Hepatocyte (in vitro differentiated cells): ENCODE results near the gene LRRC8D. TPM values are rescaled to one million over a fixed set of nuclear protein-coding genes. Genes with fewer than 3 reads are reported as not detected.
A peak's percentile ranks its signal among the peaks of the same experiment; 100 is the strongest.

Experiments
- DNase-seq: peaks from one replicate; pipeline ENCODE4 v3.0.0-alpha.2; 2016; ENCODE audit warnings: low spot score
- H2AFZ ChIP-seq: fragments of 200-600 bp; sonication (generic); 2 replicates; pipeline ENCODE4 v1.6.0; 2016; ENCODE audit warnings: antibody characterized with exemption, mild to moderate bottlenecking
- H3K27ac ChIP-seq: fragments of 200-600 bp; sonication (generic); 2 replicates; pipeline ENCODE4 v1.5.1; 2016; ENCODE audit warnings: mild to moderate bottlenecking
- H3K27me3 ChIP-seq: fragments of 200-600 bp; sonication (generic); 2 replicates; pipeline ENCODE4 v1.6.1; 2016
- H3K36me3 ChIP-seq: fragments of 200-600 bp; sonication (generic); replicated peaks from 2 replicates; pipeline ENCODE4 v1.5.1; 2016; ENCODE audit warnings: low read depth; ENCODE audit not compliant: insufficient read depth
- H3K4me1 ChIP-seq: fragments of 200-600 bp; sonication (generic); 2 replicates; pipeline ENCODE4 v1.5.1; 2016; ENCODE audit warnings: mild to moderate bottlenecking, moderate library complexity; ENCODE audit not compliant: insufficient read depth
- H3K4me2 ChIP-seq: fragments of 200-600 bp; sonication (generic); 2 replicates; pipeline ENCODE4 v1.6.0; 2016
- H3K4me3 ChIP-seq: fragments of 200-600 bp; sonication (generic); 2 replicates; pipeline ENCODE4 v1.5.1; 2016; ENCODE audit warnings: mild to moderate bottlenecking
- H3K79me2 ChIP-seq: fragments of 200-600 bp; sonication (generic); 2 replicates; pipeline ENCODE4 v1.6.0; 2017; ENCODE audit warnings: mild to moderate bottlenecking
- H3K9me2 ChIP-seq: fragments of 200-600 bp; sonication (generic); replicated peaks from 2 replicates; pipeline ENCODE4 v1.6.0; 2017; ENCODE audit warnings: mild to moderate bottlenecking; ENCODE audit not compliant: insufficient read depth
- H3K9me3 ChIP-seq: fragments of 200-600 bp; sonication (generic); 2 replicates; pipeline ENCODE4 v1.5.1; 2016; ENCODE audit warnings: low read depth, mild to moderate bottlenecking
- H4K20me1 ChIP-seq: fragments of 200-600 bp; sonication (generic); 2 replicates; pipeline ENCODE4 v1.6.0; 2016; ENCODE audit warnings: mild to moderate bottlenecking; ENCODE audit not compliant: insufficient read depth, poor library complexity, severe bottlenecking
- EZH2 ChIP-seq: fragments of 200-600 bp; sonication (generic); IDR thresholded peaks from 2 replicates; pipeline ENCODE4 v1.6.1; 2016; ENCODE audit warnings: antibody characterized with exemption, mild to moderate bottlenecking, borderline replicate concordance
- EZH2phosphoT487 ChIP-seq: fragments of 200-600 bp; sonication (generic); IDR thresholded peaks from one replicate; pipeline ENCODE4 v1.6.1; 2018; ENCODE audit warnings: antibody characterized with exemption, mild to moderate bottlenecking, low read depth, moderate library complexity; ENCODE audit not compliant: unreplicated experiment, severe bottlenecking
- WGBS: methylation state at CpG from one replicate; pipeline ENCODE4 v1.1.6; 2016; ENCODE audit warnings: low lambda C conversion rate; ENCODE audit errors: missing lambda C conversion rate; 5-methylcytosine and 5-hydroxymethylcytosine counted together
- polyA plus RNA-seq: library from polyadenylated mRNA; unstranded; fragments of >200 nt; fragmentation: Nextera tagmentation; extraction: Ambion mirVana; gene quantifications from 2 replicates; pipeline ENCODE4 v1.2.1, GENCODE V29; 2016
- total RNA-seq: library from RNA; depleted of rRNA; stranded (reverse); fragments of >200 nt; gene quantifications from 2 replicates; pipeline ENCODE4 v1.2.3, GENCODE V29; 2014
- TF ChIP-seq, protein P1 (sequence below): fragments of 200-600 bp; sonication (generic); IDR thresholded peaks from 2 replicates; pipeline ENCODE4 v1.5.1; 2016; ENCODE audit warnings: antibody characterized with exemption, mild to moderate bottlenecking; ENCODE audit not compliant: poor library complexity

The LRRC8D gene
- total and polyA plus RNA-seq, 2 experiments from 2014 or later = 15.1 to 28.9 TPM

GRCh38 chr1:89942825-89943658 lies 122.2 kb downstream of the LRRC8D start:
- TF ChIP-seq EZH2phosphoT487 (no peak), EZH2 (no peak)
- TF ChIP-seq, protein P1, sequence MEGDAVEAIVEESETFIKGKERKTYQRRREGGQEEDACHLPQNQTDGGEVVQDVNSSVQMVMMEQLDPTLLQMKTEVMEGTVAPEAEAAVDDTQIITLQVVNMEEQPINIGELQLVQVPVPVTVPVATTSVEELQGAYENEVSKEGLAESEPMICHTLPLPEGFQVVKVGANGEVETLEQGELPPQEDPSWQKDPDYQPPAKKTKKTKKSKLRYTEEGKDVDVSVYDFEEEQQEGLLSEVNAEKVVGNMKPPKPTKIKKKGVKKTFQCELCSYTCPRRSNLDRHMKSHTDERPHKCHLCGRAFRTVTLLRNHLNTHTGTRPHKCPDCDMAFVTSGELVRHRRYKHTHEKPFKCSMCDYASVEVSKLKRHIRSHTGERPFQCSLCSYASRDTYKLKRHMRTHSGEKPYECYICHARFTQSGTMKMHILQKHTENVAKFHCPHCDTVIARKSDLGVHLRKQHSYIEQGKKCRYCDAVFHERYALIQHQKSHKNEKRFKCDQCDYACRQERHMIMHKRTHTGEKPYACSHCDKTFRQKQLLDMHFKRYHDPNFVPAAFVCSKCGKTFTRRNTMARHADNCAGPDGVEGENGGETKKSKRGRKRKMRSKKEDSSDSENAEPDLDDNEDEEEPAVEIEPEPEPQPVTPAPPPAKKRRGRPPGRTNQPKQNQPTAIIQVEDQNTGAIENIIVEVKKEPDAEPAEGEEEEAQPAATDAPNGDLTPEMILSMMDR = no peak
- peak overlapping the region; percentile 19 for H3K4me2 ChIP-seq
- H2AFZ ChIP-seq = no peak overlapping the region
- H3K27ac ChIP-seq = peak overlapping the region; percentile 77
- H3K9me2 ChIP-seq = no peaks in the 10 kb centered on the region
- no peaks in the 10 kb centered on the region for H3K79me2 ChIP-seq
- DNase-seq = peak; percentile 26
- H4K20me1 ChIP-seq = no peaks in the 10 kb centered on the region
- no peaks in the 10 kb centered on the region for H3K9me3 ChIP-seq
- H3K27me3 ChIP-seq = no peaks in the 10 kb centered on the region
- H3K4me1 ChIP-seq = peaks cover 32% of the 10 kb centered on the region
- H3K36me3 ChIP-seq = no peaks in the 10 kb centered on the region
- 36% methylated on average over 8 of the region's 8 CpGs for WGBS
- no peak overlapping the region for H3K4me3 ChIP-seq

DNA sequence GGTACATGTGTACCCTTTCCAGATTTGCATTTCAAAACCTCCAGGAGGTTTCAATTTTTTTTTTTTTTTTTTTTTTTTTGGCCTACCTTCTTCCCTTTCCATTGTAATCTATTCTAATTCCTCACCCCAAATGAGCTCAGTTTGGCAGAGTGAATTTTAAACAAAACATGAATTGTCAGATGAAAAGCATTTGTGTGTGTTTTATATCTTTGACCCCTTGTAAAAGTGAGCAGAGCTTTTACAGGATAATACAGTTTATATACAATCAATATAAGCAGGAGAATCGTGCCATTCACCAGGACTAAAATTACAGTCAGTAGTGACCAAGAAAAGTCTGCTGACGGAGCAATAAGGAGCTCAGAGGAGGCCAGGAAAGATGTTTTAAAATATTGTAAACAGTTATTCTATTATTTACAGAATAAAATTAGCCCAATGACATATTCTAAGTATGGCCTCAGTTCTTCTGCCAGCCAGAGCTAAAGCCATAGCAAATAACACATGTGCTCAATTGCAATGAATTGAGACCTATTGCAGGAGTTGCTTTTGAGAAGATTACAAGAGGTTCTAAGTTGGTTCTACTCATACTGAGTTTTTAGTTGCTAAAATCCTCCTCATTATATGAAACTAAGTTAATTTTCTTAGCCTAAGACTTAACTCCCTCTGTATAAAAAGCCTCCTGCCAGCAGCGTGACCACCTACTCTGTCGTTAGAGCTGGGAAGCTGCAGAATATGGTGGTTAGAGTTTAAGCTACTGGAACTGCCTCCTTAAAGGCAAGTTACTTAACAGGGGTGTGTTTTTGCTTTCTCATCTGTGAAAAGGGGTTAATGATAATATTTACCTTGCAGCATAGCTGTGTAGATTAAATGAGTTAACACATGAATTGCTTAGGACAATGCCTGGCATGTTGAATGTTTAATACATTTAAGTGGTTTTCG lies 123.3 kb downstream of the LRRC8D start:
- TF ChIP-seq EZH2 = no peak
- TF ChIP-seq EZH2phosphoT487 = peak; percentile 56
- peak overlapping the region; percentile 77 for H3K27ac ChIP-seq

GRCh38 chr1:89945852-89946476 lies 125.1 kb downstream of the LRRC8D start:
- Histone ChIP-seq H3K36me3 (no peaks in the 10 kb centered on the region), H3K4me2 (no peak overlapping the region), H3K4me1 (peaks cover 33% of the 10 kb centered on the region), H3K9me3 (no peaks in the 10 kb centered on the region), H3K27ac (no peak overlapping the region), H3K27me3 (no peaks in the 10 kb centered on the region), H3K9me2 (no peaks in the 10 kb centered on the region), H2AFZ (no peak overlapping the region), H3K79me2 (no peaks in the 10 kb centered on the region), H3K4me3 (no peak overlapping the region), H4K20me1 (no peaks in the 10 kb centered on the region)
- no peak for TF ChIP-seq EZH2phosphoT487
- TF ChIP-seq, protein P1 = no peak
- TF ChIP-seq EZH2 = no peak
- 80% methylated on average over 5 of the region's 5 CpGs for WGBS
- DNase-seq = no peak

More for the DNA sequence above, 123.3 kb downstream of the LRRC8D start:
- Histone ChIP-seq H3K27me3 (no peaks in the 10 kb centered on the region), H3K4me3 (no peak overlapping the region), H3K79me2 (no peaks in the 10 kb centered on the region), H3K4me1 (peaks cover 27% of the 10 kb centered on the region), H2AFZ (no peak overlapping the region), H4K20me1 (no peaks in the 10 kb centered on the region), H3K9me3 (no peaks in the 10 kb centered on the region), H3K9me2 (no peaks in the 10 kb centered on the region), H3K4me2 (peak overlapping the region; percentile 35), H3K36me3 (no peaks in the 10 kb centered on the region)
- WGBS = 43% methylated on average over 5 of the region's 5 CpGs
- no peak for DNase-seq
